K562 (cell line): ENCODE measurements around the gene ENOX2. TPM values are rescaled to one million over a fixed set of nuclear protein-coding genes. Genes with fewer than 3 reads are reported as not detected.

Experiments used
- ATF3 ChIP-seq, 2 experiments: fragments of 450-650 bp in 1 of 2; sonication (generic) in 1 of 2; formaldehyde crosslinking in 1 of 2; IDR thresholded peaks in 1 of 2; conservative IDR thresholded peaks in 1 of 2; 2 replicates each; pipeline versions ENCODE4 v1.6.1 to v1.8.1; 2016 to 2023; ENCODE audit warnings: mild to moderate bottlenecking in 2 of 2, moderate library complexity in 2 of 2, inconsistent platforms in 1 of 2, missing genetic modification reagents in 1 of 2
- BCLAF1 ChIP-seq, 2 experiments: fragments of 450-650 bp in 1 of 2; IDR thresholded peaks; 2 replicates each; pipeline ENCODE4 v1.6.1; 2011 to 2017; ENCODE audit warnings: low read depth in 2 of 2, antibody characterized with exemption in 1 of 2, borderline replicate concordance in 1 of 2, low read length in 1 of 2, mild to moderate bottlenecking in 1 of 2, mixed read lengths in 1 of 2; ENCODE audit not compliant: control insufficient read depth in 1 of 2
- C11orf30 ChIP-seq: fragments of 450-650 bp; IDR thresholded peaks from 2 replicates; pipeline ENCODE4 v1.6.1; 2016; ENCODE audit warnings: low read depth, mild to moderate bottlenecking
- DLX4 ChIP-seq: fragments of 250-450 bp; sonication (Bioruptor Pico); IDR thresholded peaks from 2 replicates; pipeline ENCODE4 v1.6.1; 2021; ENCODE audit warnings: mild to moderate bottlenecking
- FOSL1 ChIP-seq: fragments of 200-800 bp; sonication (Bioruptor generic); conservative IDR thresholded peaks from 2 replicates; pipeline ENCODE4 v1.6.1; 2016; ENCODE audit warnings: missing genetic modification characterization, missing compliant biosample characterization
- FOXA1 ChIP-seq: fragments of 450-650 bp; IDR thresholded peaks from 2 replicates; pipeline ENCODE4 v1.6.1; 2016; ENCODE audit warnings: mild to moderate bottlenecking, borderline replicate concordance
- FOXK2 ChIP-seq, 2 experiments: fragments of 450-650 bp; IDR thresholded peaks in 1 of 2; conservative IDR thresholded peaks in 1 of 2; 2 replicates each; pipeline ENCODE4 v1.6.1; 2016; ENCODE audit warnings: low read depth in 2 of 2, mild to moderate bottlenecking in 1 of 2
- GATAD2B ChIP-seq: fragments of 450-650 bp; IDR thresholded peaks from 2 replicates; pipeline ENCODE4 v1.6.1; 2017; ENCODE audit warnings: mild to moderate bottlenecking, borderline replicate concordance
- HMBOX1 ChIP-seq: sonication (generic); IDR thresholded peaks from 2 replicates; pipeline ENCODE4 v1.6.1; 2016
- HNRNPK ChIP-seq: fragments of 200-400 bp; formaldehyde crosslinking; IDR thresholded peaks from one replicate; pipeline ENCODE4 v1.6.1; 2018; ENCODE audit warnings: mild to moderate bottlenecking, low read depth, low read length; ENCODE audit not compliant: poor library complexity, severe bottlenecking
- LCOR ChIP-seq: sonication (generic); formaldehyde crosslinking; IDR thresholded peaks from 2 replicates; pipeline ENCODE4 v1.8.0; 2022; ENCODE audit warnings: mild to moderate bottlenecking, missing genetic modification reagents
- NCOR1 ChIP-seq: fragments of 450-650 bp; IDR thresholded peaks from 2 replicates; pipeline ENCODE4 v1.6.1; 2016; ENCODE audit warnings: mild to moderate bottlenecking, moderate library complexity
- POLR2B ChIP-seq: fragments of 450-650 bp; IDR thresholded peaks from 2 replicates; pipeline ENCODE4 v1.6.1; 2018; ENCODE audit warnings: low read depth; ENCODE audit not compliant: partially characterized antibody
- POLR2H ChIP-seq: IDR thresholded peaks from 2 replicates; pipeline ENCODE4 v1.6.1; 2016; ENCODE audit warnings: missing genetic modification characterization, low read depth, mild to moderate bottlenecking, control low read depth, missing compliant biosample characterization, moderate library complexity
- RAD21 ChIP-seq, 2 experiments: fragments of 250-450 bp in 1 of 2; fragments of 450-650 bp in 1 of 2; sonication (Bioruptor Pico) in 1 of 2; formaldehyde crosslinking in 1 of 2; IDR thresholded peaks in 1 of 2; conservative IDR thresholded peaks in 1 of 2; 2 replicates each; pipeline versions ENCODE4 v1.4.0 to v1.8.0; 2020 to 2022; ENCODE audit warnings: mild to moderate bottlenecking in 2 of 2, moderate library complexity in 1 of 2
- RCOR1 ChIP-seq, 2 experiments: IDR thresholded peaks; 2 replicates each; pipeline ENCODE4 v1.6.1; 2012; ENCODE audit warnings: low read depth in 2 of 2, low read length in 2 of 2, borderline replicate concordance in 1 of 2, improper control_type of control experiment in 1 of 2
- SMAD4 ChIP-seq: fragments of 250-450 bp; sonication (Bioruptor Pico); conservative IDR thresholded peaks from 2 replicates; pipeline ENCODE4 v1.8.0; 2021; ENCODE audit warnings: inconsistent platforms, mild to moderate bottlenecking, moderate library complexity
- SMARCE1 ChIP-seq: fragments of 450-650 bp; IDR thresholded peaks from 2 replicates; pipeline ENCODE4 v1.7.1; 2016; ENCODE audit warnings: mild to moderate bottlenecking
- TCF3 ChIP-seq: sonication (generic); formaldehyde crosslinking; IDR thresholded peaks from 2 replicates; pipeline ENCODE4 v1.4.0; 2020; ENCODE audit warnings: mild to moderate bottlenecking, missing genetic modification reagents
- ZBED1 ChIP-seq: IDR thresholded peaks from 2 replicates; pipeline ENCODE4 v1.6.1; 2014
- ZNF175 ChIP-seq: fragments of 200-800 bp; sonication (Bioruptor generic); IDR thresholded peaks from 2 replicates; pipeline ENCODE4 v1.6.1; 2016; ENCODE audit warnings: low read depth, mild to moderate bottlenecking, missing genetic modification characterization, missing compliant biosample characterization
- polyA plus RNA-seq, 8 experiments: library from polyadenylated mRNA; depleted of rRNA in 4 of 8; stranded (reverse) in 5 of 8; unstranded in 3 of 8; fragments of >200 nt; fragmentation: Nextera tagmentation in 2 of 8; fragmentation: Illumina TruSeq in 1 of 8; extraction: Ambion mirVana in 2 of 8; extraction: Trizol in 1 of 8; gene quantifications; 2 replicates each; pipeline versions ENCODE4 v1.2.1 to v1.2.3, GENCODE V29; 2011 to 2014; ENCODE audit warnings: inconsistent platforms in 1 of 8, missing spikeins in 1 of 8
- total RNA-seq, 7 experiments: library from RNA; depleted of rRNA in 6 of 7; stranded (reverse); fragments of >200 nt in 6 of 7; fragmentation: Illumina TruSeq in 2 of 7; extraction: Trizol in 2 of 7; gene quantifications; 2 replicates each; pipeline versions ENCODE4 v1.2.1 to v1.2.3, GENCODE V29; 2011 to 2021; ENCODE audit warnings: low replicate concordance in 1 of 7

Gene ENOX2
- total and polyA plus RNA-seq, 9 of the 15 experiments (the other 6 are each of a cell fraction or from before 2014, with no cell fraction given): 6.1 to 24.0 (median 13.8) TPM

GRCh38 chrX:130830599-130831346, 72.2 kb downstream of the ENOX2 start (continued):
- TF ChIP-seq ATF3 (IDR thresholded peaks at IDR 0.05) (peak; percentile 17; the same call in 1 of the 2 replicates), ATF3 (CRISPR knock-in tag; conservative IDR thresholded peaks at IDR 0.05) (no peak), SMARCE1 (peak; percentile 17; the same call in 1 of the 2 replicates), GATAD2B (no peak), RCOR1 (IDR thresholded peaks at IDR 0.05; ENCODE audit: borderline replicate concordance in 1 of 2, low read depth in 2 of 2, low read length in 2 of 2) (peak in 1 of 2 experiments; percentile 86; a peak in 2 of 4 replicates), ZNF175 (CRISPR knock-in tag) (0 out of 2 replicates have a peak, but pooled peaks have one; percentile 32), POLR2B (no peak), HNRNPK (no peak), C11orf30 (peak; percentile 58; the same call in 1 of the 2 replicates), NCOR1 (peak; percentile 47), BCLAF1 (IDR thresholded peaks at IDR 0.05; ENCODE audit: borderline replicate concordance in 1 of 2, control insufficient read depth in 1 of 2, low read depth in 2 of 2, low read length in 1 of 2) (no peak), RAD21 (CRISPR knock-in tag; conservative IDR thresholded peaks at IDR 0.05 in 1 of 2, IDR thresholded peaks at IDR 0.05 in 1 of 2) (no peak), LCOR (CRISPR knock-in tag) (no peak), HMBOX1 (peak; percentile 80), ZBED1 (no peak), SMAD4 (CRISPR knock-in tag) (no peak), FOXK2 (conservative IDR thresholded peaks at IDR 0.05 in 1 of 2, IDR thresholded peaks at IDR 0.05 in 1 of 2; ENCODE audit: low read depth in 2 of 2) (peak; percentile 53 to 72; a peak in 3 of 4 replicates), TCF3 (CRISPR knock-in tag) (peak; percentile 69), FOSL1 (peak; percentile 24; the same call in 1 of the 2 replicates), FOXA1 (peak; percentile 41; the same call in 1 of the 2 replicates), DLX4 (CRISPR knock-in tag) (no peak), POLR2H (no peak)
